Measurements from ENCODE around the gene CAPRIN2. TPM values are rescaled to one million over a fixed set of nuclear protein-coding genes. Genes with fewer than 3 reads are reported as not detected.

The CAPRIN2 gene
- total and polyA plus RNA-seq, 3 donors from 2014 or later: 43.7 to 108 (median 74.5) TPM

DNA sequence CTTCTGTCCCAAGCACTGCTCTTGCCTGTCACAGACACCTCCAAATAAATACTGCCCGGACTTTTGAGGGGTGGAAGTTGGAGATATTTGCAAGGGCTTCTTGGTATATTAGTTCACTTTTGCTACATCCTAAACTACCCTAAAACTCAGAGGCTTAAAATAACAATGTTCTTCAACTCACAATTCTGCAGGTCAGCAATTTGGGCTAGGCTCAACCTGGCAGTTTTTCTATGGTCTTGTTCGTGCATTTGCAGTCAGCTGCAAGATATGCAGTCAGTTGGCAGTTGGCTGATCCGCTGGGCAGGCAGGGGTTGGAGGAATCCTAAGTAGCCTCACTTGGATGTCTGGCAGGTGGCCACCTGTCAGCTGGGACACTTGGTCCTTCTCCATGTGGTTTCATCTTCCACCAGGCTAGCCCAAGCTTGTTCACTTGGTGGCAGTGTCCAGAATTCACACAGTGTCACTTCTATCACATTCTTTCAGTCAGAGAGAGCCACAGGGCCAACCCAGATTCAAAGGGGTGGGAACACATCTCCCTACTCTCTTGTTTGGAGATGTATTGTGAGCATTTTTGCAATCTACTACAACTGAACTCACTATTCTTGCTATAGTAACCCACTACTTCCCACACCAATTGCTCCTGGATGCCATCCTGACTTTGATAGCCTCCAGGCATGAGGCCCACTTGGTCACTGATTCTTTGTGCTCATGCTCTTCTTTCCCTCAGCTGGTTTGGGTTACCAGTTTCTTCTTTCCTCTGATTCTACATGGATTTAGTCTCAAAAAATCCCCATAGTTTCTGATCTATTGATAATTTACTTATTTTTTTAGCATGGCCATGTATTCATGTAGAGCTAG lies 27.8 kb upstream of the CAPRIN2 start:
- H3K9me3 ChIP-seq: no peaks in the 10 kb centered on the region
- DNase-seq: no peak
- H3K4me3 ChIP-seq: no peak overlapping the region
- TF ChIP-seq, protein P1, sequence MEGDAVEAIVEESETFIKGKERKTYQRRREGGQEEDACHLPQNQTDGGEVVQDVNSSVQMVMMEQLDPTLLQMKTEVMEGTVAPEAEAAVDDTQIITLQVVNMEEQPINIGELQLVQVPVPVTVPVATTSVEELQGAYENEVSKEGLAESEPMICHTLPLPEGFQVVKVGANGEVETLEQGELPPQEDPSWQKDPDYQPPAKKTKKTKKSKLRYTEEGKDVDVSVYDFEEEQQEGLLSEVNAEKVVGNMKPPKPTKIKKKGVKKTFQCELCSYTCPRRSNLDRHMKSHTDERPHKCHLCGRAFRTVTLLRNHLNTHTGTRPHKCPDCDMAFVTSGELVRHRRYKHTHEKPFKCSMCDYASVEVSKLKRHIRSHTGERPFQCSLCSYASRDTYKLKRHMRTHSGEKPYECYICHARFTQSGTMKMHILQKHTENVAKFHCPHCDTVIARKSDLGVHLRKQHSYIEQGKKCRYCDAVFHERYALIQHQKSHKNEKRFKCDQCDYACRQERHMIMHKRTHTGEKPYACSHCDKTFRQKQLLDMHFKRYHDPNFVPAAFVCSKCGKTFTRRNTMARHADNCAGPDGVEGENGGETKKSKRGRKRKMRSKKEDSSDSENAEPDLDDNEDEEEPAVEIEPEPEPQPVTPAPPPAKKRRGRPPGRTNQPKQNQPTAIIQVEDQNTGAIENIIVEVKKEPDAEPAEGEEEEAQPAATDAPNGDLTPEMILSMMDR (IDR thresholded peaks at IDR 0.05): no peak
- TF ChIP-seq POLR2A (IDR thresholded peaks at IDR 0.05): no peak
- H3K27me3 ChIP-seq: no peaks in the 10 kb centered on the region
- intact Hi-C loops (cut with DNase I; ENCODE audit: low total_unique reads): no loop called here
- no peaks in the 10 kb centered on the region for H3K4me1 ChIP-seq
- no peak overlapping the region for H3K27ac ChIP-seq
- 89 to 92% methylated on average over 3 of the region's 3 CpGs for WGBS, 2 donors
- H3K36me3 ChIP-seq (ENCODE audit: low read depth, missing control alignments): no peaks in the 10 kb centered on the region

DNA sequence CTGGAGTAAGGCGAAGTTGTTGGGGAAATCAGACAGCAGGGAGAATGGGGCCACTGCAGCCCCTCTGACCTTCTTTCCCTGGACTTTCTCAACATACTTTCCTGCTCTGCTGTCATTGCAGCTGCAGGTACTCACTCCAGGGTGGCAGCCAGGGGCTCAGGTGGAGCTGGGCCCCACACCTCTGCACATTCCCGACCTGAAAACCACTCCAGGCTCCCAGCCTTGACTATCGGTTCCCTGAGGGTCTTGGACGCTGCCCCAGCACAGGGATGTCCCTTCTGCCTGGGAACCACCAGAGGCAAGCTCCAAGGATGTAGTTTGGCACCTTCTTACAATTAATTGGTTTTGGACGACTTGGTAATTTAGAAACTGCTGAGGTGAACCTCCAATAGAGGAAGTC lies 24.8 kb upstream of the CAPRIN2 start:
- no peak overlapping the region for H3K27ac ChIP-seq
- no peaks in the 10 kb centered on the region for H3K4me1 ChIP-seq
- WGBS, 2 donors: 89 to 92% methylated on average over 5 of the region's 5 CpGs
- no peak for TF ChIP-seq POLR2A (IDR thresholded peaks at IDR 0.05)
- TF ChIP-seq, protein P1 (IDR thresholded peaks at IDR 0.05): no peak
- intact Hi-C loops (cut with DNase I; ENCODE audit: low total_unique reads): no loop called here
- no peaks in the 10 kb centered on the region for H3K36me3 ChIP-seq (ENCODE audit: low read depth, missing control alignments)
- H3K27me3 ChIP-seq: no peaks in the 10 kb centered on the region
- no peaks in the 10 kb centered on the region for H3K9me3 ChIP-seq
- no peak overlapping the region for H3K4me3 ChIP-seq
- DNase-seq: no peak

DNA sequence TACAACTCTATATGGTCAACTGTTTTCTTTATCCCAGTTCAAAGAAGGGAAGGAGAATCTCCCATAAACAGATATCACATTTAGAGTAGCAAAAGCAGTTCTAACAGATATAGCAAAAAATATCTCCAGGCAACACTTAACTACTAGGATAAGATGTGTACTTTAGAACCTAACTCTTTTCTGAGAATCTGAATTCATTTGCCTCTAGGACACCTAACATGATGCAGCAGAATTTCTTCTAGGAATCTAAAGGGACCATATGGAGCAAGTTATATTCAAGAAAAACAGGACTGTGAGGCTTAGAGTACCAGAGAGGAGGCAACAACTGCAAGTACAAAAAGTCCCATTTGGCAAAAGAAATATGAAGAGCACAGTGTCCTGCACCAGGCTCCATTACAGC lies 24.4 kb upstream of the CAPRIN2 start:
- intact Hi-C loops (cut with DNase I; ENCODE audit: low total_unique reads): no loop called here
- H3K9me3 ChIP-seq: no peaks in the 10 kb centered on the region
- H3K27me3 ChIP-seq: no peaks in the 10 kb centered on the region
- TF ChIP-seq, protein P1 (IDR thresholded peaks at IDR 0.05): no peak
- TF ChIP-seq POLR2A (IDR thresholded peaks at IDR 0.05): no peak
- no peak for DNase-seq
- H3K4me1 ChIP-seq: no peaks in the 10 kb centered on the region
- no peak overlapping the region for H3K4me3 ChIP-seq
- H3K36me3 ChIP-seq (ENCODE audit: low read depth, missing control alignments): no peaks in the 10 kb centered on the region
- no peak overlapping the region for H3K27ac ChIP-seq

DNA sequence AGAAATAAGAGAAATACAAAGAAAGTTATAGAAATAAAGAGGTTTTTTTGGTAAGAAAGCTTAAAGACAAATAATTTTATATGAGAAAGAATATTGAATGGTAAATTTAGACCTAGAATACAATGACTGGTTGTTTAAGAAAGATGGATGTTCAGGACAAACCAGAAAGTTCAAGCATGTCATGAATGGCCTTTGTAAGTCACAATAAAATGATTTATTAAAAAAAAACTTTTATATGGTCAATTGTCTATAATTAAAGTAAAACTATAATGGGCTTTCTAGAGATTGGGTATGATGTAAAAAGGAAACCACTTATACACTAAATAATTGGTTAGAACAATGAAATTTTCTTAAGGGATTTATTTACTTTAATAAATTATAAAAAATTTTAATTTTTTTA lies 19.8 kb upstream of the CAPRIN2 start:
- H3K4me3 ChIP-seq: no peak overlapping the region
- intact Hi-C loops (cut with DNase I; ENCODE audit: low total_unique reads): no loop called here
- H3K27me3 ChIP-seq: no peaks in the 10 kb centered on the region
- DNase-seq: no peak
- H3K27ac ChIP-seq: no peak overlapping the region
- no peaks in the 10 kb centered on the region for H3K9me3 ChIP-seq
- no peaks in the 10 kb centered on the region for H3K36me3 ChIP-seq (ENCODE audit: low read depth, missing control alignments)
- TF ChIP-seq POLR2A (IDR thresholded peaks at IDR 0.05): no peak
- no peaks in the 10 kb centered on the region for H3K4me1 ChIP-seq

DNA sequence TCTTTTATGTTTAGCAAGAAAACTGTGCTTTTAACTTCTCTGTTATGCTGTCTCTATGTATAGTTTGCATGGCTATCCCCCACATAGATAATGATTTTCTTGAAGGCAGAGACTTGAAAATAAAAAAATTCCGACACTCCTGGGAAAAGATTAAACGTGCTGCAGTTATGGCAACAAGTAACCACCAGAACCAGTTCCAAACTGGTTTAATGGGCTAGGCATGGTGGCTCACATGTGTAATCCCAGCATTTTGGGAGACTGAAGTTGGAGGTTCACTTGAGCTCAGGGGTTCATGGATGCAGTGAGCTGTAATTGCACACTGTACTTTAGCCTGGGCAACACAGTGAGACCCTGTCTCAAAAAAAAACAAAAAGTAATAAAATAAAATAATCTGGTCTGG lies 15.1 kb upstream of the CAPRIN2 start:
- no peak for TF ChIP-seq POLR2A (IDR thresholded peaks at IDR 0.05)
- no peak overlapping the region for H3K27ac ChIP-seq
- no peaks in the 10 kb centered on the region for H3K9me3 ChIP-seq
- H3K27me3 ChIP-seq: no peaks in the 10 kb centered on the region
- no peaks in the 10 kb centered on the region for H3K4me1 ChIP-seq
- H3K4me3 ChIP-seq: no peak overlapping the region
- intact Hi-C loops (cut with DNase I; ENCODE audit: low total_unique reads): no loop called here
- H3K36me3 ChIP-seq (ENCODE audit: low read depth, missing control alignments): no peaks in the 10 kb centered on the region
- WGBS, 2 donors: 76 to 93% methylated on average over 2 of the region's 2 CpGs
- no peak for DNase-seq

DNA sequence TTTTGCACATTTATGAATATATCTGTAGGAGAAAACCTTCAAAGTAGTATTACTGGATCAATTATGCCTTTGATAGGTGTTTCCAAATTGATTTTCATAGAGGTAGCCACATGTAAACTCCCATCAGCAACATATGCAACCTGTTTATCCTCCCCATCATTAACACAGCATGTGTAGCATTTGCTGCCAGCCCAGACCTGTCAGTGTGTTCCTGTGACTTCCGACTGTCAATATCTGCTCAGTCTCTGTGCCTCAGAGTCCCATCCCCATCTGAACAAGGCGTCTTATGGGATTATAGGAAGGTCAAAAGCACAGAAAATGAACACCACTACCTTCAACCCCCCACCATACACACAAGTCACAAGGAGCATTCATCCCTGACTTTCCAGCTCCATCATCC lies 9.5 kb upstream of the CAPRIN2 start:
- TF ChIP-seq, protein P1 (IDR thresholded peaks at IDR 0.05): no peak
- TF ChIP-seq POLR2A (IDR thresholded peaks at IDR 0.05): no peak
- no peaks in the 10 kb centered on the region for H3K4me1 ChIP-seq
- no peak for DNase-seq
- no peak overlapping the region for H3K4me3 ChIP-seq
- 78 to 93% methylated on average over 2 of the region's 2 CpGs for WGBS, 2 donors
- intact Hi-C loops (cut with DNase I; ENCODE audit: low total_unique reads): no loop called here
- no peak overlapping the region for H3K27ac ChIP-seq
- no peaks in the 10 kb centered on the region for H3K36me3 ChIP-seq (ENCODE audit: low read depth, missing control alignments)
- no peaks in the 10 kb centered on the region for H3K9me3 ChIP-seq
- no peaks in the 10 kb centered on the region for H3K27me3 ChIP-seq

Measured in testis (tissue), 3 donors.